Tongue (tissue), 2 donors: Measurements from ENCODE around the gene SPTLC1. TPM values are rescaled to one million over a fixed set of nuclear protein-coding genes. Genes with fewer than 3 reads are reported as not detected.
A peak's percentile ranks its signal among the peaks of the same experiment; 100 is the strongest.

Source experiments
- DNase-seq: peaks from one replicate; pipeline ENCODE4 v3.0.0-alpha.2; 2015
- total RNA-seq: library from RNA; depleted of rRNA; stranded (reverse); fragments of >200 nt; gene quantifications from one replicate; pipeline ENCODE4 v1.2.3, GENCODE V29; 2014

Gene SPTLC1
- total RNA-seq, 1 donor from 2014 or later: 91.9 TPM

DNA sequence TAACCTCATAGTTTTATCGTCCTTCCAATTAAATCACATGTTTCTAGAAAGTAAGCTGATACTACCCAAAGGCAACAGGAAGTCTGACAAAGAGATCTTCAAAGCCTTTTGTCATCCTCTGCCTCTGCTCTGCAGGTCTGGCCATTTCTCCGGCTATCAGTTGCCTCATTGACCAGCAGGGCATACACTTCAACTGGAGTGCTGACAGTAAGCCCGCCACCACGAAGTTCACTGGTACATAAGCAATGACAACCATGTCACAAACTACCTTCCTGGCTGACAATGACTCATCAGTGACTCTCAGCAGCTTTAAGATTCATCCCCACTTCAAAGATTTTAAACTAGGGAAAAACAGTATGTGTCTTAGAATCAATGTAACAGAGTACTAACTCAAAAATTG lies 20.6 kb downstream of the SPTLC1 start:
- DNase-seq: no peak

DNA sequence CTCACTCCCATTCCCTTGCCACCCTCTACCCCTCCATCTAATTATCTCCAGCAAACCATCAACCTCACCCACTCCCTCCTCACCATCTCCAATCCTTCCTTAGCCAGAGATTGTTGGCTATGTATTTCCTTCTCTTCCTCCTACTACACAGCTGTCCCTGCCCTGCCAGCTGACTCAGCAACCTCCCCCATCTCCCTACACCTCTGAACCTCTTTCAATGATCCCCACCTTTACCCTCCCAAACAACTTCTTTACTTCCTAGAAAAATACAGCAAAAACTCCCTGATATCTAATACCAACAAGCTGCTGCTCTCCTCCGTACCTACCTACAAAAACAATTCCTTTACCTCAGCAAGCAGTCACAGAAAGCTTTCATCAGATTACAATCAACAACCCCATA lies 37.3 kb downstream of the SPTLC1 start:
- no peak for DNase-seq

DNA sequence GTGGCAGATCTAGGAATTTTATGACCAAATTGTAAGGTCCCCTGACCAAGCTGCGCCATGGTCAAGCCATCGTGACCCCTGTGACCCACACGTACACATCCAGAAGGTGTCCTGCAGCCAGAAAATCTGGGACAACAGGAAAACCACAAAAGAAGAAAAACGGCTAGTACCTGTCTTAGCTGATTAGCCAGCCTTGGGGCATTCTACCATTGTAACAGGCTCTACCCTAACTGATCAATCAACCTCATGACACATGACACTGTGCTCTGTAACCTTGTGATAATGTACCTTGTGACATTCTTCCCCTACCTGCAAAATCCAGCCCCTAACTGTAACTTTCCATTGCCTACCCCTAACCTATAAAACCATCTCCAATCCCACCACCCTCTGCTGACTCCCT lies 43.6 kb downstream of the SPTLC1 start:
- no peak for DNase-seq

DNA sequence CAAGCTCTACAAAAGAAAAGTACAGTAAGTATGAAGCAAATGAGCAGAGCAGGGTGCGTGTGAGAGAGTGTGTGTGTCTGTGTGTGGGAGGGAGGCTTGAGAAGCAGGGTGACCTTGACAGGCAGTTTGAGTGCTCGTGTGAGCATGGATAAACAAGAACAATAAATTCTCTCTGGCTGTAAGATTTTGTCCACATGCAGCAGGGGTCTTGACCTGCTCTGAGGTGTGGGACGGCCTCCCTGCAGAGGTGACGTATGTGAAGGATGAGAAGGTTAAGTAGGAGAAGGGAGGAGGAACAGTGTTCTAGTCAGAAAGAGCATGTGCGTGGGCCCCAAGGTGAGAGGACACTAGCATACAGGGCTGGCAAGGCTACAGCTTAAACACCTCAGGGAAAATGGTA lies 49.0 kb downstream of the SPTLC1 start:
- DNase-seq: no peak

DNA sequence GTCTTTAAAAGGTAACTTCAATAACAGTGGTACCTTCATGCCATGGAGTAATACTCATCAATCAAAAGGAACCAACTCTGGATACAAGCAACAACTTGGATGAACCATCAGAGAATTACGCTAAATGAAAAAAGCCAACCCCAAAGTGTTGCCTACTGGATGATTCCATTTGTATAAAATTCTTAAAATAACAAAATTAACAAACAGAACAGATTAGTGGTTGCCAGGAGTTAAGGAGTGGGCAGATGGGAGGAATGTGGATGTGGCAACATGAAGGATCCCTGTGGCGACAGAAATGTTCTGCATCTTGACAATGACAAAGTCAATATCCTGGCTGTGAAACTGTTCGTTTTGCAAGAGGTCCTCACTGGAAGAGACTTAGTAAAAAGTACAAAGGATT lies 50.5 kb downstream of the SPTLC1 start:
- no peak for DNase-seq

DNA sequence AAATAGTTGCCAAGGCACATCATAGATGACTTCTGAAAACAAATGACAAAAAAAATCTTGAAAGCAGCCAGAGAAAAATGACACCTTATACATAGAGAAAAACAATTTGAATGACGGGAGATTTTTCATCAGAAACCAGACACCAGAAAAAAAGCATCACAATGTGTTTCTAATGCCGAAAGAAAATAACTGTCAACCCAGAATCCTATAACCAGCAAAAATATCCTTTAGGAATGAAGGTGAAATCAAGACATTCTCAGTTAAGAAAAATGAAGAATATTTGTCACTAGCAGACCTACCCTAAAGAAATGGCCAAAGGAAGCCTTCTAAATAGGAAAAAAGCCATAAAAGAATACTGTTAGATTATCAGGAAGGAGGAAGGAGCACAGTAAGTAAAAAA lies 54.0 kb downstream of the SPTLC1 start:
- no peak for DNase-seq

DNA sequence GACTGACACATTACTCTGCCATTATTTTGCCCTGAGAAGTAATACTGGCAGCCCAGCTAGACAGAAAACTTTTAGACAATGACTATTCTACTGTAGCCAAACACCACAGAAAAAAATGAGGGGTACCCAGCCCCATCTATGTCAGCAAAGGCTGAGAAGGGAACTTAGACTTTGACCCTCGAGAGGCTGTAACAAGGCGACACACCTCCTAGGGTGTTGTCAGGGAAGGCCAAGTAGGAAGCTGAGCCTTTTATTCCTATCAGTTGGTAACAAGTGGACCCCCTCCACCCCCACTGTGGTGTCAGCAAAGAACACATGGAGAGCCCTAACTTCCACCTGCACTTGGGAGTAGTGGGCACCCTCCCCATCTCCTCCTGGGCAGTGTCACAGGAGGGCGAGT lies 55.6 kb downstream of the SPTLC1 start:
- DNase-seq: no peak

DNA sequence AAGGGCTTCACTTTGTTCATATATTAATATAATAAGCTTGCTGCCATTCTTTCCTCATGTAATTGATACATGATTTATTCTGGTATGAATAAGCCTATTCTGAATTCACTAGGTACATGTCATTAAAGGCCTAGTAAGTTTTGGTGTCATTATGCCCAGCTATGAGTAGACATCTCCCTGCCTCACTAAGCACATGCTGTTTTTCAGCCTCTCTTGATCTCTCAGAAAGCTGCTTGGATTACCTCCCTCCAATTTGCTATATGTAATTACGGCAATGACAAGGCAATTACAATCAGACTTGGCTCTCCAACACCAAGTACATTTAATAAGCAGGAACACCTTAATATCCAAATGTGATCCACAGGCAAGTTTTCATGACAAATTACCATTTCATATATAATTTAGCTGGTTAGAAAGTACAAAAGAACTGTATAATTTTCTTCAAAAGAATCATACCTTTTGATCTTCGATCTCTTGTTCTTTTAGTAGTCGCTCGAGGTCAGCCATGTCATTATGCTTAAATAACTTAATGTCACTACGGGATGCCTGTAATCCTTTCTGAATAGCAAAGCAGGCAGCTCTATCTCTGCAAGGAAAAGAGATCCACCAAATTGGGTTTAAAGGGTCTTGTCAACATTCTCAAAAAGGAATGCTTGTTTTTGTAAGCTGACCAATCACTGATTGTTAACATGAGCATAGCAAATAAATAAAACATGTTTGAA lies 56.3 kb downstream of the SPTLC1 start:
- DNase-seq: no peak

DNA sequence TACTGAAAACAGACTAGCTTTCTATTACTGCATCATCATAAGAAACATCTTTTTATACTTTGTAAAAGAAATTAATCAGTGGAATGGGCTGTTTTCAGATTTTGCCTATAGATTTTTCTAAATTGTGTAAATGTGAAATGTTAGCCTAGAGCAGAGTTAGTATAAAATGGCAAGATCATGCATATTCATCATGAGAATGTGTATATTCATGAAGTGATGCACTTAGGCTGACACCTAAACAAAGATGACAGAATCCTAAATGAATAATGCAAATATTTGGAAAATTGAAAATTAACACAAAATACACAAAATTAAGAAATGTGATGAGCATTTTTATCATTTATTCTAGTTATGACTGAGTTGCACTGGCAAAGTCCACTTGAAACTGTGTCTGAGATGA lies 57.2 kb downstream of the SPTLC1 start:
- DNase-seq: no peak

DNA sequence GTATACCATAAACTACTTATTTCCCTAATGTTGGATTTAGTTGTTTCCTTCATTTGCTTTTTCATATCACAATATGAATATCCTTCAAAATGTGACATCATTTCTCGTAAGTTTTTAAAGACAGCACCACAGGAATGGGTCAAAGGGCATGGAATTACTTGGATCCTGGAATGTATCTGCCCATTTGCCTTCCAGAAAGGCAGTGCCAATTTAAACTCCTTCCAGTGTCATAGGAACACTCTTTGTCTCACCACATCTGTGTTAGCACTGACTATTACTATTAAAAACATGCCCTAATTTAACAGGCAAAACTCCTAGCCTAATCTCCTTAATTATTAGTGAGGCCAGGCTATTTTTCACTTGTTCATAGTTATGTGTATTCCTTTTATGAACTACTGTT lies 58.0 kb downstream of the SPTLC1 start:
- DNase-seq: no peak

DNA sequence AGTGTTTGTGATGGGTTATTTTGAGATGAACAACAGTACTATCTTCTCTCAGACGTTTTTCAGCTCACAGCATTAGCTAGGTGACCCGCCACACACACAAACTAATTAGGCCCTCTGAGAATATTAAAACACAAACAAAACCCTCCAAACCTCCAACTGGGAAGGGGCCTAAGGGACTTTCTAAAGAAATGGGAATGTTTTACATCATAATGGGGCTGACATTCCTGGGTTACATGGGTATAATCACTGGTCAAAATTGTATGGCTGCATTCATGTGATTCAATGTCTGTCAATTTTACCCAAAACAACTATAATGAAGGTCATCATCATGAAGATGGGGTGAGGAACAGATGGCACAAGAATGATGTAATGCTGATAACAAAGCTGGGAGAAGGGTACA lies 59.6 kb downstream of the SPTLC1 start:
- DNase-seq: no peak

DNA sequence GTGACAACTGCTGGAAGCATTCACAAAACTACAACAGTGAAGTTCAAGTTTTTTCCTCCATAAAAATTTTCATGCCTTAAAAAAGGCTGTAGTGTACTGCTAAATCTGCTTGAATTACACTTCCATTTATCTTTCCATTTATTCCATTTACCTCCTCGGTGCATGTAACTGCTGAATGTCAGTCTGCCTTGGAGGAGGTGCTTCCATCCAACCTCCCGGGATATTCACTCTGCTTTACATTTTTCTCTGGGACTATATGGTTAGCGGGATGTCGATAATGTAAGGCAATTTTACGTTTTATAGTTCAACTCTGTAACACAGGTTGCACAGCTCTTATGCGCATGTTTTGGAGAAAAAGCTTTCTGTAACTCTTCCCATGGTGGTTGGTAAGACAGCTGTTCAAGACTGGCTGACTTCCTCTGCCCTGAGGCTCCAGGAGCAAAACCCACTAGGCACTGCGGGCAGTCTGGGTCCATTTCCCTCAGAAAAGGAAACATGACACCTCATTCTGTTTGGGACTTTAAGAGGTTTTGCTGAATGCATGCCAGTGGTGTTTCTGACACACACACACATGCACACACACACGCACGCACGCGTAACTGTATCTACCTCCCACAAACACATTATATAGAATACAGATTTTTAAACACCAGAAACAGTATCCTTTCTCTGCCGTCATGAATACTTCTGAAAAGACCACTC lies 66.1 kb downstream of the SPTLC1 start:
- peak; percentile 49 for DNase-seq

DNA sequence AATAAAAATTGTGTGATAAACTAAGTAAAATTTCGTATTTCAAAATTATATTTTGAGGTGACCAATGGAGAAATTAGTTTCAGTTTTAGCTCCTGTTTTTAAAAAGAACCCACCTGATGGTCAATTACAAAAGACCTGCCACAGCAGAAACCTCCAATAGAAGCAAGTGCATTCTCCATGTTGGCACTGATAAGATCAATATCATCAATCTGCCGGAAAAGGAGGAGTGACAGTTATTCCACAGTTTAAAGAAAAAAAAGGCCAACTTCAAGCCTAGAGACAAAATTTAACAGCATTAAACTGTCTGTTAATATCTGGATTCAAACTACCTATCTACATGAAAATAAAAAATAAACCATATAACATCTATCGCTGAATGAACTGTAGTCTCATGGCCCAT lies 67.7 kb downstream of the SPTLC1 start:
- DNase-seq: no peak

DNA sequence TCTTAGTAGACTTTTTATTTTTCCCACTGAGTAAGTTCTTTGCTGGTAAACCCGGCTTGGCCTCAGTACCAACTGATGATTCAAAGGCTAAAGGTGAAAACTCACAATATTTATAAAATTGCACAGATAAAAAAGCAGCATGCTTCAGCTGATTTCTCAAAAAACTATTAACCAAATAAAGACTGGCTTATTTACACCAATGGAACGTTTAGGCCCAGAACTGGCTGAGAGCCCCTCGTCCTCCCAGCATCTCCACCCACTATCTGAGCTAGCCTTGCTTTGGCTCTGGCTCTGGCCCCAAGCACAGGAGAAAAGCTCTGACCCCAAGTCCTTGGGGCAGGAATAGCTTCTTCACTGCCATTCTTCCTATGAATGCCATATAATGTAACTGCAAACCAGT lies 68.5 kb downstream of the SPTLC1 start:
- no peak for DNase-seq

DNA sequence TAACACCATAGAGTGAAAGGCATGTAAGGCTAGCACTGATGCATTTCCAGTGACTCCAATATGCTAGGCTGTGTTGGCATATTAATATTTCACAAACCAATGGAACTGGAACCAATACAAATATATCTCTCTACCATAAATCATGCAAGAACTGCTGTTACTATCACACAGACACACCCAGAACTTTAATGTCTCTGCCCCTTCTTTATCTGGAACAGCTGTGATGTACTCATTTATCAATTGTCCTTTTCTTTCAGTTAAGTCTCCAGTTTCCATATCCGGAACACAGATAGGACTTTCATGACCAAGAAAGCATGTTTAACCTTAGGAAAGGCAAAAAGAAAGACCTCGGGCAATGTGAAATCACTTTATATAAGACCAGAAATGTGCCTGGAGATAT lies 70.3 kb downstream of the SPTLC1 start:
- DNase-seq: no peak

DNA sequence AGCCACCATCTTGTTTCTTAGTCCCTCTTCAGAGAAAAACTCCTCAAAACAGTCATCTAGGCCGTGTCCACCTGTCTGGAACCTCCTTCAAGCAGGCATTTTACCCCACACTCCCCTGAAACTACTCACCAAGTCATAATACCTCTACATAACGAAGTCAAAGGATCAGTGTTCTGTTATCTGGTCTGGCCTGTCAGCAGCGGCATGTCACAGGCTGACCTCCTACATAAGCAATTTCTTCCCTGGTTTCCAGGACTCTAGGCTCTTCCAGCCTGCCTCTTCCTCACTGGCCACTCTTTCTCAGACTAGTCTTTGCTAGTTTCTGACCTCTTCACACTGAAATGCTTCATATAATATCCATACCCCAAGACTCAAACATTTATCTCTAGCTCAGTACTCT lies 72.2 kb downstream of the SPTLC1 start:
- DNase-seq: no peak

DNA sequence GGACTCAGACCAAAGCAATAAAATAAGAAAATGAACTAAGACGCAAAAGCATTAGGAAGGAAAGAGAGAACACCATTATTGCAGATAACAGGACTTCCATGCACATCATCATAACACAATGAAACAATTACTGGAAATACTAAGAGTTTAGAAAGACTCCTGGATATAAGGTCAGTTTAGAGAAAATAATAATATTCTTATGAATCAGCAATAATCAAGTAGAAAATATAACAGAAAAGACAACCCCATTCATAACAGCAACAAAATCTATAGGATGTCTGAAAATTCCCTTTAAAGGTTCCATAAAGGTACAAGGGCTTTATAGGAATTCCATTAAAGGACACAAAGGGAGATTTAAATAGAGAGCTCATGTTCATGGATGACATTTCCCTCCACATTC lies 73.0 kb downstream of the SPTLC1 start:
- no peak for DNase-seq

DNA sequence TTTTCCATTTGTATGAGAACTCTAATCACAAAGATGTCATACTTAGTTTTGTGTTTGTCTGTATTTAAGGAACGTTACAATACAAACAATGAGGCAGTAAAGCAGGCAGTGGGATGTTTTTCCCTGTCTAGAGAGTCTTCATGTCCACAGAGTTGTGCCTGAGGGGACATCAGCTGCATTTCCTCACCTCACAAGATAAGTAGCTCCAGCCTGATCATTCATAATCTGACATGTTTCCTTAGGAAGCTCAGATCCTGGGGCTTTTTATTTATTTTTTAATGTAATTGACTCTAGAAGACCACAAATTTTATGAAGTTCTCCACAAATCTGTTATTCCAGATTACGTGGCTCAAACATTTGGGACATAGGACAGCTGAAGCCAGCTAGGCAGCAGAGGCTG lies 78.5 kb downstream of the SPTLC1 start:
- DNase-seq: no peak

DNA sequence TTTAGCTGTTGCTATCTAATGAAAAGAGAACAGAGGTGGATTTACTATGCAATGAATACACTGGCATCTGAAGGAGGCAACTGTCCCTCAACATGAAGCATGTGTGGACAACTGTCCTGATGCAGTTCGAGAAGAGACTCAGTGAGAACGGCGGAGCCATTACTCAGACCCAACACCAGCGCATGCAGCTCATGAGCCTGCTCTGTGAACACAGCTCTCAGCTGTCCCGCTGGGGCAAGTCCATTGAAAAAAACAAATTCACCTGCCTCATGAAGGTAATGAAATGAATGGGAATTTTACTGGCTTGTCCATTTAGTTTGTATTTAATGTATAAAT lies 78.8 kb downstream of the SPTLC1 start:
- DNase-seq: no peak

DNA sequence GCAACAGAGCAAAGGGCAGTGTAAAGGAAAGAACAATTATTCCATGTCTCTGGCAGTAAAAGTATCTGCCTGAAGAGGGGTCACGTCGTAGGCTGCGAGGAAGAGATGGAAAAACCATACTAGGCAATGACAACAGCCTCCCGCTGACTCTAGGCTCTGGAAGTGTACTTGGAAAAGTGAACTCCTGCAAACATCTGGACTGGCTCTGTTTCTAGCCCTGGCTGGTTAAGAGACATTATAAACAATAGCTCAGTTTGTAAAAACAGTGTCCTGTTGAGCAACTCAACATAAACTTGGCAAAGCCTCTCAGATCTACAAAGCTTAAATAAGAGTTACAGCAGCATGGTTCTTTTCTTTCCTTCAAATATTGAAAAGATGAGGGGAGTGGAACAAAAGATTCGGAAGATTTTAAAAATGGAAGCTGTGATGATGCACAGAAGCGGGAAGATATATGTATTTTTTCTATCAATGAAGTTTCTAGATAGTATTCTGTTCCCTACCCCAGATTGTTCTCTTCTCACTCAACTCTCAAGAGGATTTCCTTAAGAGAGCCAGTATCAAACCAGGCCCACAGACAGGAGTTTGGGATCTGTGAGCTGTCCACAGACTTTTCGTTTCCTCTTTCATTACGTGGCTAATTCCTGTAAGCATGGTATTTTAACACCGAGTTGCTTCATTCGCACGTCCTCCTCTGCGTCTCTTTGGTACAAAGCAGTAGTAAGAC lies 79.4 kb downstream of the SPTLC1 start:
- DNase-seq: peak; percentile 89

DNA sequence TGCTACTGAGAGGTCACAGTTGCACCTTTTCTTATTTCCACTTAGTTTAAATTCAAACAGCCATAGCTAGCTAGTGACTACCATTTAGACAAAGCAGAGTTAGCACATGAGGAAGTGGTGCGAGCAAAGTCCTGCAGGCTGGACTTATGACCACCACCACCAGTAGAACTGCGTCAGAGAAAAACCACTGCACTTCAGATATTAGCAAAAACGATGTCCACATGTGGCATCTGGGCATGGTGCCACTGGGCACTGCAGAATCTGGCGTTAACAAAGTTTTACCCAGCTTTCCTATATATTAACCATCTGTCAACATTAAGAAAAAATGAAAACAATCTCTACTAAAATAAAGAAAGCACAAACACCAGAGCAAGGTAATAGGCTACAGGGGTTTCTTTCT lies 80.1 kb downstream of the SPTLC1 start:
- DNase-seq: no peak

DNA sequence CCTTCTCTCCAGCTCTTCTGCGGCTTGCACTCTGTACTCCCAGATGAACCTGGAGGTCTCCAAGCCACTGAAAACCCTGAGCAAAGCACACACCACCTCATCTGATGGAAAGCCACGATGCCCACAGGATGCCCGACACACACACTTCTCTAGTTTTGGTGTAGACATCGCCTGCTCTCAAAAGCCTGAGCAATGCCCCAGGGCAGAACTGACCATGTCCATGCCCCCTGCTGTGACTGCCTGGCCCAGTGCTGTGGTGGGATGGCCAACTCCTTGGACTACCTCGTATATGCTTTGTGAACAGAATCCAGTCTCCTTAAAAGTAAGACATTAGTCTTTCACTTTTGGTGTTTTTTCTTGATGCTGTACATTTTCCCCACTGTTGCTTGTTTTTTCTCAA lies 81.2 kb downstream of the SPTLC1 start:
- no peak for DNase-seq

DNA sequence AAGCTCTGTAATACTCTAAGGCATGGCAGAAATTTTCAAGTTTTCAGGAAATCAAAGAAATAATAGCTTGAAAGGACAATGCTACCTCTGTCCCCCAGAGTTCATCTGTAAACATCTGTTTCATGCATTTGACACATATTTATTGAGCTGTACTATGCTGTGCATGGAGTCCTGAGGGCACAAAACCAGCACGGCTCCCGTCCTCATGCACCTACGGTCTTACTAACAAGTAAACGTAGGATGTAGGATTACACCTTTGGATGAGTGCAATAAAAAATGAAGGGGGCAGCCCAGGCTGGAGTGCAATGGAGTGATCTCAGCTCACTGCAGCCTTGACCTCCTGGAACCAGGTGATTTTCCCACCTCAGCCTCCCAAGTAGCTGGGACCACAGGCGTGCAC lies 81.9 kb downstream of the SPTLC1 start:
- DNase-seq: no peak

DNA sequence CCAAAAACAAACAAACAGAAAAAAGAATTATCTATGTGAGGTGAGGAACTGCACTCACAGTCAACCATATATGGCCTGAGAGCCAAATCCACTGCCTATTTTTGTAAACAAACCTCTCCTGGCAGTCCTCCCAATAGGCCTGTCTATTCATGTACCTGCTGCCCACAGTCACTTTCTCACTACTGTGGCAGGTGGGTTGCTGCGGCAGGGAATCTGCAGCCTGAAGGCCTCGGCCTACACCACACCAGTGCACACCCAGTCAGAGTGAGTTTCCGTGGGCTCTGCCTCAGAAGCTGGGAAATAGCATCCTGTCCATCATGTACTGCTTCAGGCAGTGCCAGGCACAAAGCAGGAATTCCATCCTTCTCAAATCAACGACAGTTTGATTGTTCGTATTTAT lies 82.3 kb downstream of the SPTLC1 start:
- DNase-seq: no peak
